Right cardiac atrium (tissue), 5 donors: ENCODE results near the gene SSBP4. TPM values are rescaled to one million over a fixed set of nuclear protein-coding genes. Genes with fewer than 3 reads are reported as not detected.
A peak's percentile ranks its signal among the peaks of the same experiment; 100 is the strongest.

Experiments
- ATAC-seq, 2 donors: fragments of 200-7000 bp; cut with Tn5 transposase; one replicate each; pipeline versions ENCODE4 v1.8.0 to v1.9.1; 2020; ENCODE audit warnings: moderate library complexity in 2 of 2, mild to moderate bottlenecking in 1 of 2
- DNase-seq, 3 donors: peaks; one replicate each; pipeline ENCODE4 v3.0.0-alpha.2; 2020
- H3K27ac ChIP-seq: one replicate; pipeline ENCODE4 v1.5.1; 2013; ENCODE audit warnings: mild to moderate bottlenecking, low read length, control low read depth, moderate library complexity
- H3K27me3 ChIP-seq: one replicate; pipeline ENCODE4 v1.6.1; 2013; ENCODE audit not compliant: control insufficient read depth, insufficient read depth
- H3K4me1 ChIP-seq: one replicate; pipeline ENCODE4 v1.6.1; 2013; ENCODE audit warnings: low read length; ENCODE audit not compliant: control insufficient read depth, insufficient read depth
- H3K4me3 ChIP-seq: one replicate; pipeline ENCODE4 v1.5.1; 2013; ENCODE audit warnings: low read length, control low read depth
- H3K9me3 ChIP-seq: one replicate; pipeline ENCODE4 v1.6.1; 2013; ENCODE audit warnings: low read length; ENCODE audit not compliant: control insufficient read depth
- WGBS: extraction: QIAGEN DNeasy Blood & Tissue Kit; methylation state at CpG from one replicate; pipeline ENCODE4 v1.1.7; 2013; 5-methylcytosine and 5-hydroxymethylcytosine counted together
- intact Hi-C, 4 donors: fragments of 100-400 bp; cut with DNase I; formaldehyde crosslinking; loops; one replicate each; pipeline versions ENCODE4 v1.11.0 to v1.14.0; 2022 to 2023
- polyA plus RNA-seq: library from polyadenylated mRNA; stranded (reverse); fragments of 200-250 nt; gene quantifications from one replicate; pipeline ENCODE4 v1.2.3, GENCODE V29; 2013
- total RNA-seq, 4 donors: library from RNA; stranded (reverse); fragmentation: NEBNext Ultra II Directional; extraction: Animal tissue kit (Norgen Biotek cat#: 25700); gene quantifications; one replicate each; pipeline ENCODE4 v1.2.1, GENCODE V29; 2021
- donor health status: healthy with polysubstance abuse.
- donor health status: DM: no; HTN: yes; CAD: no.
- donor health status: DM: no; HTN: no; CAD: no.
- donor health status: DM: no; HTN: yes; CAD: no; lungs with severe emphysema.
- donor health status: DM: yes; HTN: yes; CAD: no.

SSBP4 gene
- total and polyA plus RNA-seq, 5 donors: 32.7 to 40.0 (median 36.9) TPM

DNA sequence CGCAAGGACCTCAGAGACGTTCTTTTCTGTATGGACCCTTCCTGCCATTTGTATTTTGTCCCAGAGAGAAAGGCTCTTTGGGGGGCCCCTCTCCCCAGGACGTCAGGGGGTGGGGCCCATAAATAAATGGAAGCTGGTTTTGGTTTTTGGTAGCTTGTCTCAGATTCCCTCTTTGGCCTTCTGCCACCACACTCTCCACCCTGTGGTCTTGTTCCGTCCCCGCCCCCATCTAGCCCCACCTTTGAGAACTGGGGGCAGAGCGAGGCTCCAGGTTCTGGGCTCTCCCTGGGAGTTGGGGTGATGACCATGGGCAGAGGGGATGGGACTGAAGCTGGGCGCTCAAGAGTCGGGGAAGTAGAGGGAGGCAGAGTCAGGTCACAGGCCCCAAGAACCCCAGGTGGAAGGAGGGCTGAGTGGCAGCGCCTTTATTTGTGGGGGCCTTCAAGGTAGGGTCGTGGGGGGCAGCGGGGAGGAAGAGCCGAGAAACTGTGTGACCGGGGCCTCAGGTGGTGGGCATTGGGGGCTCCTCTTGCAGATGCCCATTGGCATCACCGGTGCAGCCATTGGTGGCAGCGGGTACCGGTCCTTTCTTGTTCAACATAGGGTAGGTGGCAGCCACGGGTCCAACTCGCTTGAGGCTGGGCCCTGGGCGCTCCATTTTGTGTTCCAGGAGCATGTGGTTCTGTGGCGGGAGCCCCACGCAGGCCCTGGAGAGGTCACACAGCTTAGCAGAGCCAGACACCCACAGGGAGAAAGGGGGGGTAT lies 15.4 kb downstream of the SSBP4 start:
- H3K4me1 ChIP-seq: peaks cover 6% of the 10 kb centered on the region
- intact Hi-C loops: no loop called here
- H3K4me3 ChIP-seq: no peak overlapping the region
- H3K27me3 ChIP-seq: no peaks in the 10 kb centered on the region
- no peak for ATAC-seq
- 87% methylated on average over 21 of the region's 21 CpGs for WGBS
- no peak overlapping the region for H3K27ac ChIP-seq
- H3K9me3 ChIP-seq: no peaks in the 10 kb centered on the region
- DNase-seq: peak in 1 of 3 donors; percentile 63

- H3K4me1 ChIP-seq: peaks cover 6% of the 10 kb centered on the region
- no peak overlapping the region for H3K4me3 ChIP-seq
- H3K27me3 ChIP-seq: no peaks in the 10 kb centered on the region
- intact Hi-C loops: no loop called here
- H3K9me3 ChIP-seq: no peaks in the 10 kb centered on the region
- 95% methylated on average over 49 of the region's 49 CpGs for WGBS
- ATAC-seq (no peak), DNase-seq (peak in 2 of 3 donors; percentile 63 to 78)
- H3K27ac ChIP-seq: no peak overlapping the region
Measured at GRCh38 chr19:18435178-18435841, 16.1 kb downstream of the SSBP4 start.

DNA sequence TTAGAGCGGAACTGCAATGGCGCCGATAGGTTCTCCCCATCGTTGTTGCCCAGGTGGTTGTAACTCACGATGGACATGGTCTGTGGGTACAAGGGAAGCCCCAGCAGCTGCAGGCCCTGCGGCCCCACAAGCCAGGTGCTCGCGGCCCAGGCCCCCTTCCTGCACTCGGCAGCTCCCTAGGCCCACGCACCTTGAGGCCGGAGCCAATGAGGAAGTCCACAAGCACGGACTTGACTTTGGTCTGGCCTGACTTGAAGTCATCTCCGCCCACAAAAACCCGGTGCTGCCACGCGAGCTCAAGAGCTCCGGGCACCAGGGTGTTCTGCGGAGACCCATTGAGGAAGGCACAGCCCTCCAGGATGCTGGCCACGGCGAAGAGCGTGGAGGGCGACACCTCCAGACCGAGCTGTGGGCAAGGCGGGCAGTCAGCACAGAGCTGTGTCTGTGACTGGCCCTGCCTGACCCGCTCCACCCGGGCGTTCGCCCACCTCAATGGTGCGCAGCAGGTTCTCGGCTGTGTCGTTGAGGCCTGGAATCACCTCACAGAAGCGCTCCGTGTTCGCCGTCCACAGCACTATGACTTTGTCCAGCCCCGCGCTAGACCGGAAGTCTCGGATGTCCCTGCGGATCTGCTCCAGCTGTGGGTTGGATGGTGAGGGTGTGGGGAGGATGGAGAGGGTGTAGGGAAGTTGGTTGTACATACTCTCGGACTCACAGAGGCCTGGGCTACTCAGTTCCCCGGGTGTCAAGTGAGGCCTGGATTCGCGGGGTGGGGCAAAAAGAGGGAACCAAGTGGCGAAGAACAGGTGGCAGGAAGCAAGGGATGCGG lies 16.9 kb downstream of the SSBP4 start:
- intact Hi-C loops: no loop called here
- ATAC-seq (no peak), DNase-seq (peak in 1 of 3 donors; percentile 71)
- WGBS: 83% methylated on average over 46 of the region's 46 CpGs
- Histone ChIP-seq H3K4me1 (peaks cover 6% of the 10 kb centered on the region), H3K4me3 (no peak overlapping the region), H3K27me3 (no peaks in the 10 kb centered on the region), H3K9me3 (no peaks in the 10 kb centered on the region), H3K27ac (no peak overlapping the region)

DNA sequence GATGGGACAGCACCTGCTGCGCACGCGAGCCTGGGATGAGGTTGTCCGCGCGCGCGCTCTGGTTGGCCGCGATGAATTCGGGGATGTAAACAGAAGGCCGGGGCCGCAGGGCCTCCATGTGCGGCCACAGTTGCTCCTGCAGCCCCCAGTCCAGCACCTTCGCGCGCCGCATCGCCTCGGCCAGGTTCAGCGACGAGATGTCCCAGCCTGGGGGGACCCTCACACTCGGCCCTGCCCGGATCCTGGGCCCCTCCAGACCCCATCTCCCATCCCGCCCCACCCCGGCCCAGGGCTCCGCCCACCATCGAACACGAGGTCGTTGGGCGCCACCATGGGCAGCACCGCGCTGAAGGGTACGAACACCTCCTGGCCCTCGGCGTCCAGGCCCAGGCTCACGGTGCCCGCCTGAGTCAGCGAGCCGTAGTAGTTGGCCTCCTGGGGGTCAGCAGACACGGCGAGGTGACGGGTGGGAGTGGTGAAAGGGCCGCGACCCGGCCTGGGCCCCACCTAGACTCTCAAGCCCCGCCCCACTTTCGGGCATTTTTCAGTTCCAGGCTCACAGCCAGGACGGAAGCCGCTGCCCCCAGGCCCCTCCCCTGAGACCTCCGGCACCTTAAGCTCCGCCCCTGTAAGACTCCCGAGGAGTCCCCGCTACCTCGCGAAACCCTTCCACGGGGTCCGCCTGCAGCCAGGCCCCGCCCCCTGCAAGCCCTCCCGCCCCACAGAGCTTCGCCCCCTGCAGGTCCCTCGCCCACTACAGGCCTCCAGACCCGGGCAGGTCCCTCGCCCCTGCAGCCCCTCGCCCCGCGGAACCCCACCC lies 17.7 kb downstream of the SSBP4 start:
- no peaks in the 10 kb centered on the region for H3K27me3 ChIP-seq
- intact Hi-C loops: no loop called here
- WGBS: 24% methylated on average over 67 of the region's 67 CpGs
- H3K4me1 ChIP-seq: peaks cover 6% of the 10 kb centered on the region
- peak; percentile 87 to 95 (median 93) for DNase-seq
- H3K4me3 ChIP-seq: peak overlapping the region; percentile 58
- H3K9me3 ChIP-seq: no peaks in the 10 kb centered on the region
- ATAC-seq: peak; percentile 47 to 56
- H3K27ac ChIP-seq: no peak overlapping the region

- Histone ChIP-seq H3K27me3 (no peaks in the 10 kb centered on the region), H3K27ac (peak within 1 kb of the TSS; percentile 19), H3K4me3 (peak within 1 kb of the TSS; percentile 58), H3K9me3 (no peaks in the 10 kb centered on the region), H3K4me1 (peaks cover 6% of the 10 kb centered on the region)
- intact Hi-C loops: no loop called here
- peak in 2 of 3 donors; percentile 87 to 89 for DNase-seq
- under 1% methylated on average over 99 of the region's 99 CpGs for WGBS
- peak; percentile 47 to 53 for ATAC-seq
Measured at GRCh38 chr19:18437491-18438330, 18.5 kb downstream of the SSBP4 start, which contains the start of gene ISYNA1. Gene ISYNA1, minus strand, starts transcription at chr19:18438133. Its CDS starts 154 bp downstream, at chr19:18437979.

DNA sequence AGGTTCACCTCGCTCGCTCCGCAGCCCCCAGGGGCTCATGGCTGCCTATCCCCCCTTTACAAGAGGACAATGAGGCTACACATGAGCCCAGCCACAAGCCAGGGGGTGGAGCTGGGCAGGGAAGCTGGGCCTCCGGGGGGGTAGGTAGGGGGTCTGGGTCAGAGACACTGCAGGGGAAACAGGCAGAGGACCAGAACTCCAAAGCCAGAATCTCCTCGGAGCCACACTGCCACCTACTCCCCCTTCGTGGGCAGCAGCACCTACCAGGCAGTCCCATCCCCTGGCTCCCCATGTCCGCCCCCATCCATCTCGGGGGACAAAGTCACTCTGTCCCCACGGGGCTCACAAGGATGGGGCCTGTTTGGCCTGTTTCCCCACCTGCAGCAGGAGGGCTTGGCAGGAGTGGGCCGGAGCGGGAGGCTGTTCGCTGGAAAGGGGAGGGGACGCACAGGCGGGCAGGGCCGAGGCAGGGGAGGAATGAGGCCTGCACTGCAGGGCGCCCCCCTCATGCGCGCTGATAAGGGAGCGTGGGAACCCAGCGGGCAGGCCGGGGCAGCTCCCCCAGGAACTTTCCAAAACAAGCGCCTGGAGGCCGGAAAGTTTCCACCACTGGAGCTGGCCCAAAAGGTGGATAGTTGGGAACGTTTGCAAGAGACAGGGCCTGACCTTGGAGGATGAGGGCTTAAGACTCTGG lies 19.3 kb downstream of the SSBP4 start:
- Histone ChIP-seq H3K9me3 (no peaks in the 10 kb centered on the region), H3K27ac (peak overlapping the region; percentile 19), H3K4me1 (peaks cover 6% of the 10 kb centered on the region), H3K4me3 (peak overlapping the region; percentile 58), H3K27me3 (no peaks in the 10 kb centered on the region)
- intact Hi-C loops: no loop called here
- DNase-seq: peak; percentile 79 to 93 (median 89)
- WGBS: 12% methylated on average over 24 of the region's 24 CpGs
- ATAC-seq: peak; percentile 29 to 56

DNA sequence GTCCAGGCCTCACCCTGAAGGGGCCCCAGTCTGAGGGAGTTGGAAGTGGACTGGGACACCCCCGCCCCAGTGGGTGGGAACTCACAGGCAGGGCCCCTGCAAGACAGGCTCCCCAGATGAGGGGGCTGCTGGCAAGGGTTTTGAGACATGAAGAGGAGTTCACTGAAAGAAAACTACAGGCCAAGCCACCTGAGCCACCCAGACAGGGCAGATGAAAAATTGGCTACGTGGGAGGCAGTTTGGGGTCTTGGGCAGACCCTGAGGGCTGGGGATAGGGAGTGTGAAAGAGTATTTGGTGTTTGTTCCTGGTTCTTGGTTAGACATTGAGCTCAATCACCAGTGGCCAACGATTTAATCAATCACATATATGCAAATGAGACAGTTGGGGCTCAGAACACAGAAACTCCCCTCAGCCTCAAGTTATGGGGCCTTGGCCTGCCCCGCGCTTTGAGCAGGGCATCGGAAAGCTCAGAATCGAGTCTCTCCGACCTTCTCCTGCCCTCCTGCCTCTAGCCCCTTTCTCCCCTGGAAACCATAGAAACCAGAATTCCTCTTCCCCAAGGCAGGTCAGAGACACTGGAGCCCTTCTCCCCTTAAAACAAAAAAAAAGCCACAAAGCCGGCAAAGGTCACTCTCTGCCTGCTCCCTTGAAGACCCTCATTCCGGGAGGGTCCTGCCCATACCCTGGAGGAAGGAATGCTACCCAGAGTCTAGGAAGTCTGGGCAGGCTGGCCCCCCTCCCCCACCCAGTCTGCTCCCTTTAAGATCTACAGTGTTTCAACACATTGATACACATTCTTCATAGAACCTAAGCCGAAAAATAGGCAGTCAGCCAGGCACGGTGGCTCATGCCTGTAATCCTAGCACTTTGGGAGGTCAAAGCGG lies 20.1 kb downstream of the SSBP4 start:
- ATAC-seq: no peak
- H3K4me1 ChIP-seq: peaks cover 6% of the 10 kb centered on the region
- H3K27me3 ChIP-seq: no peaks in the 10 kb centered on the region

GRCh38 chr19:18439910-18440237 lies 20.7 kb downstream of the SSBP4 start:
- Histone ChIP-seq H3K27ac (no peak overlapping the region), H3K9me3 (no peaks in the 10 kb centered on the region), H3K27me3 (no peaks in the 10 kb centered on the region), H3K4me1 (peaks cover 6% of the 10 kb centered on the region), H3K4me3 (no peak overlapping the region)
- WGBS: 89% methylated on average over 9 of the region's 9 CpGs
- DNase-seq (no peak), ATAC-seq (no peak)
- intact Hi-C loops: loop anchor here in 2 of 4 donors (10.0 kb wide), 2 partner anchors 415 to 425 kb away; no protein-coding TSS in a partner anchor

More for the DNA sequence above, 20.1 kb downstream of the SSBP4 start:
- Histone ChIP-seq H3K27ac (peak overlapping the region; percentile 19), H3K4me3 (no peak overlapping the region), H3K9me3 (no peaks in the 10 kb centered on the region)
- intact Hi-C loops: no loop called here
- DNase-seq: peak in 1 of 3 donors; percentile 64
- WGBS: 68% methylated on average over 13 of the region's 13 CpGs
